ENCODE measurements around the gene NTNG2.

The NTNG2 gene

DNA sequence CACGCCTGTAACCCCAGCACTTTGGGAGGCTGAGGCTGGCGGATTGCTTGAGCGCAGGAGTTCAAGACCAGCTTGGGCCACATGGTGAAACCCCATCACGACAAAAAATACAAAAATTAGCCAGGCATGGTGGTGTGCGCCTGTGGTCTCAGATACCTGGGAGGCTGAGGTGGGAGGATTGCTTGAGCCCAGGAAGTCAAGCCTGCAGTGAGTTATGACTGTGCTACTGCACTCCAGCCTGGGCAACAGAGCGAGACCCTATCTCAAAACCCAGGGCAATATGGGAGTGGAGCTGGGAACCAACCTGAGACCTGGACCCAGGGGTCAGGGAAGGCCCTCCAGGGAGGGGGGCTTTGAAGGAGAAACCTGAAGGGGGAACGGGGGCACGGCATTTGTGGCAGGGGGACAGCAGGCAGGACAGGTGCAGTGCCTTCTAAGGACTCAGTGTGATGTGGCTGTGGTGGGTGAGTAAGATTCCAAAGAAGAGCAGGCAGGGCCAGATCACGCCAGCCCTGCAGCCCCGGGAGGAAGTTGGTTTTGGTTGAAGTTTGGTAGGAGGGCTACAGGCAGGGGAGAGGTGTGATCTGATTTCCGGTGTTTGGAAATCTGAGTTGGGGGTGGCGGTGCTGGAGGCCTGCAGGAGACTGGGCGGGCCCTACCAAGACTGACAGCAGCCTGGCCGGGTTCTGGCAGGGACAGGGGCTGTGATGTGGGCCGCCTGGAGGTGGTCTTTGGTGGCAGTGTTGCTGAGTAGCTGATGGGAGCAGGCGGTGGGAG lies 46.2 kb downstream of the NTNG2 start:
- H3K27me3 Mint-ChIP-seq (ENCODE audit: low read depth) = peaks cover 45% of the 10 kb centered on the region
- H3K9me3 Mint-ChIP-seq = peaks cover 8% of the 10 kb centered on the region
- H3K4me3 Mint-ChIP-seq = no peak overlapping the region

DNA sequence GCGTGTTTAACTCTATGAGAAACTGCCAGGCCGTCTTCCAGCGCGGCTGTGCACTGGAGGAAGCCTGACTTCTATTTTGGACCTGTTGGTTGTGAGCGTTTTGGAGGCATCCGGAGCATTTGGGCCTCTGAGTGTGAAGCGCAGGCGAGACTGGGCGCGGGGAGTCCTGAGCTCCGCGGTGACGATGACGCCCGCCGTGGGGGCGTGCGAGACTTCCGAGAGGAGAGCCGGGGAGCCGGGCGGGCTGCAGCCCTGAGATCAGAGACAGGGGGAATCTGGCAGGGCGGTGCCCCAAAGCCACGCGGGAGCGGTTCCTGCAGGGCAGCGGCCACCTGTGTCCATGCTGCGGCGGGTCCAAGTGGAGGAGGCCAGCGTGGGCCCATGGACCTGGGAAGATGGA lies 47.4 kb downstream of the NTNG2 start:
- Mint-ChIP-seq H3K9me3 (peaks cover 8% of the 10 kb centered on the region), H3K4me1 (peaks cover 8% of the 10 kb centered on the region)

More for the DNA sequence above, 46.2 kb downstream of the NTNG2 start:
- Mint-ChIP-seq H3K4me1 (no peaks in the 10 kb centered on the region), H3K36me3 (ENCODE audit: low read depth) (peaks cover 4% of the 10 kb centered on the region), H3K27ac (no peak overlapping the region)
- TF ChIP-seq, protein P1, sequence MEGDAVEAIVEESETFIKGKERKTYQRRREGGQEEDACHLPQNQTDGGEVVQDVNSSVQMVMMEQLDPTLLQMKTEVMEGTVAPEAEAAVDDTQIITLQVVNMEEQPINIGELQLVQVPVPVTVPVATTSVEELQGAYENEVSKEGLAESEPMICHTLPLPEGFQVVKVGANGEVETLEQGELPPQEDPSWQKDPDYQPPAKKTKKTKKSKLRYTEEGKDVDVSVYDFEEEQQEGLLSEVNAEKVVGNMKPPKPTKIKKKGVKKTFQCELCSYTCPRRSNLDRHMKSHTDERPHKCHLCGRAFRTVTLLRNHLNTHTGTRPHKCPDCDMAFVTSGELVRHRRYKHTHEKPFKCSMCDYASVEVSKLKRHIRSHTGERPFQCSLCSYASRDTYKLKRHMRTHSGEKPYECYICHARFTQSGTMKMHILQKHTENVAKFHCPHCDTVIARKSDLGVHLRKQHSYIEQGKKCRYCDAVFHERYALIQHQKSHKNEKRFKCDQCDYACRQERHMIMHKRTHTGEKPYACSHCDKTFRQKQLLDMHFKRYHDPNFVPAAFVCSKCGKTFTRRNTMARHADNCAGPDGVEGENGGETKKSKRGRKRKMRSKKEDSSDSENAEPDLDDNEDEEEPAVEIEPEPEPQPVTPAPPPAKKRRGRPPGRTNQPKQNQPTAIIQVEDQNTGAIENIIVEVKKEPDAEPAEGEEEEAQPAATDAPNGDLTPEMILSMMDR (IDR thresholded peaks at IDR 0.05; ENCODE audit: unreplicated experiment in 3 of 3) = no peak

DNA sequence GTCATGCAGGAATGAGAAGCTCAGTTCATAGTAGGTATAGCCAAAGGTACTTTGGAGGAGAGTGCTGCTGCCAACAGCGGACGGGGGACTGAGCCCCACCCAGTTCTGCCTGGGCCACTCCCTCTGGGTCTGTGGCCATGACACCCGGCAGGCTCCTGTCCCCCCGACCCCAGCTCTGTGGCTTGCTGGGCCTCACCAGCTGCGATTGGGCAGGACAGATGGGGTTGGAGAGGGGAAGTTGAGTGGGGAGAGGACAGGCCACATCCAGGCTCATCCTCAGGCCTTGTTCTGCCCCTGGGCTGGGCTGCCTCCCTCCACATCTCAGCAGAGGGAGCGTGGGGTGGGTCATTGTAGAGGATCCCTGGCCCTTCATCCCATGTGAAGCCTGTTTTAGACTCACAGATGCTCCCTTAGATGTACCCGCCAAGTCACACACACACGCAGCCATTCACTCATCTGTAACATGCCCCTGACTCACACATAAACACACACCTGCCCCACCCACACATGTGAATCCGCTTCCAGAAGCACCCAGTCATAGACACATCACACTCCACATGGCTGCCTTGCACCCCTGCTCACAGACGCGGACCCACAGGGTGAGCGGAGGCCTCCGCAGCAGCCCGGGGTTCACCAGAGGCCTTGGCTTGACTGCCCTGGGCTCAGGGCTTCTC lies 48.8 kb downstream of the NTNG2 start:
- Mint-ChIP-seq H3K9me3 (no peaks in the 10 kb centered on the region), H3K27ac (no peak overlapping the region), H3K27me3 (ENCODE audit: low read depth) (peaks cover 35% of the 10 kb centered on the region), H3K36me3 (ENCODE audit: low read depth) (no peaks in the 10 kb centered on the region), H3K4me3 (no peak overlapping the region), H3K4me1 (peaks cover 8% of the 10 kb centered on the region)
- TF ChIP-seq, protein P1 (IDR thresholded peaks at IDR 0.05; ENCODE audit: unreplicated experiment in 3 of 3) = no peak

More for the DNA sequence above, 47.4 kb downstream of the NTNG2 start:
- H3K27me3 Mint-ChIP-seq (ENCODE audit: low read depth) = peaks cover 47% of the 10 kb centered on the region
- TF ChIP-seq, protein P1 (IDR thresholded peaks at IDR 0.05; ENCODE audit: unreplicated experiment in 3 of 3) = no peak
- H3K4me3 Mint-ChIP-seq = no peak overlapping the region
- no peak overlapping the region for H3K27ac Mint-ChIP-seq
- peaks cover 4% of the 10 kb centered on the region for H3K36me3 Mint-ChIP-seq (ENCODE audit: low read depth)

DNA sequence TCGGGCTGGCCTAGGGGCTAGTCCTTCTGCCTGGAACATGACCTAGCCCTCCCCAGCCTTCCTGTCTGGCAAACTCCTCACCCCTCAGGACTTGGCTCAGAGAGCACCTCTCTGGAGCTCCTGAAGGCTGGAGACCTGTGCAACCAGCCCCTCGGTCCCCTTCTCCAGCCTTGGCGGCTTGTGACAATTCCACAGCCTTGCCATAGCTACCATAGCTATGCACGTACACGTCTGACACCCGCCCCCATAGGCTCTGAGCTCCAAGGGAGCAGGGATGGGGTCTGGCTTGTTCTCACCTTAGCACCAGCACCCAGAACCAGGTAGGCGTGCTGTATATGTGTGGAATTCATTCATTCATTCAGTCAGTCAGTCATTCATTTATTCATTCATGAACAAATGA lies 49.7 kb downstream of the NTNG2 start:
- Mint-ChIP-seq H3K27ac (no peak overlapping the region), H3K27me3 (ENCODE audit: low read depth) (peaks cover 32% of the 10 kb centered on the region), H3K9me3 (no peaks in the 10 kb centered on the region), H3K4me1 (peaks cover 8% of the 10 kb centered on the region), H3K36me3 (ENCODE audit: low read depth) (no peaks in the 10 kb centered on the region), H3K4me3 (no peak overlapping the region)
- TF ChIP-seq, protein P1 (IDR thresholded peaks at IDR 0.05; ENCODE audit: unreplicated experiment in 3 of 3) = no peak

DNA sequence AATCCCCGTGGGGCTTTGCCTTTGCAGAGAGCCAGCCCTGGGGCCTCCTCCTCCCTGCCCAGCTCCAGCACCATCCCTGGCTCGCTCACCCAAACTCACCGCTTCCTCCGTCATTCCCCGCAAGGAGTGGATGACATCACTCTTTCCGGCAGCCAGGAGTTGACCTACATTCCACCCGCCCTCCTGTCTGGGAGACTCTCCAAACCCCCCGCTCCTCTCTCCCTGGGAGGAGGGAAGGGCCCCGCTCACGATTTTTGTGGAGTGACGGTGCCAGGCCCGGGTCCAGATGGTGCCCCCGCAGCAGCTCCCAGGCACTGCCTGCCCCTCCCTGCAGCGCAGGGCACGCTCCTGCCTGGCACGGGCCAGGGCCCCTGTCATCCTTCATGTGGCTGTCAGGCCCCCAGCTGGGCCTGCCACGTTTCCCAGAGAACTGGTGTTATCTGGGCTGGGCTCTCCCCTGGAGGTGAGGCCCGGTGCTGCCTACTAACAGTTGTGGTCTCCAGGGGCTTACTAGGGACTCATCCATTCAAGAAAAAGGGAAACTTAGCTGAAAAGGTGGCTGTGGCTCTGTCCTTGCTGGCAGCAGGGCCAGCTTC lies 52.3 kb downstream of the NTNG2 start:
- no peaks in the 10 kb centered on the region for H3K36me3 Mint-ChIP-seq (ENCODE audit: low read depth)
- peak overlapping the region in 1 of 3 experiments; percentile 40 for H3K27ac Mint-ChIP-seq
- peaks cover 30% of the 10 kb centered on the region for H3K27me3 Mint-ChIP-seq (ENCODE audit: low read depth)
- peaks cover 8% of the 10 kb centered on the region for H3K4me1 Mint-ChIP-seq
- TF ChIP-seq, protein P1 (IDR thresholded peaks at IDR 0.05; ENCODE audit: unreplicated experiment in 3 of 3) = no peak
- H3K4me3 Mint-ChIP-seq = peak overlapping the region in 1 of 3 experiments; percentile 31
- no peaks in the 10 kb centered on the region for H3K9me3 Mint-ChIP-seq

Data from nephron (organoid).